Activated CD8-positive, alpha-beta memory T cell treated with anti-CD3 and anti-CD28 coated beads for 48 hours (primary cell): ENCODE data around the gene CYP39A1.
"Not testable (repeated sequence)": the region's sequence is repeated elsewhere in the genome, so short reads cannot be mapped to it uniquely, and the experiment has no call there.

Experiments used
- DNase-seq, 3 experiments: peaks; one replicate each; pipeline ENCODE4 v3.0.0-alpha.2; 2020; ENCODE audit warnings: low read depth in 2 of 3, low spot score in 2 of 3

Gene CYP39A1

DNA sequence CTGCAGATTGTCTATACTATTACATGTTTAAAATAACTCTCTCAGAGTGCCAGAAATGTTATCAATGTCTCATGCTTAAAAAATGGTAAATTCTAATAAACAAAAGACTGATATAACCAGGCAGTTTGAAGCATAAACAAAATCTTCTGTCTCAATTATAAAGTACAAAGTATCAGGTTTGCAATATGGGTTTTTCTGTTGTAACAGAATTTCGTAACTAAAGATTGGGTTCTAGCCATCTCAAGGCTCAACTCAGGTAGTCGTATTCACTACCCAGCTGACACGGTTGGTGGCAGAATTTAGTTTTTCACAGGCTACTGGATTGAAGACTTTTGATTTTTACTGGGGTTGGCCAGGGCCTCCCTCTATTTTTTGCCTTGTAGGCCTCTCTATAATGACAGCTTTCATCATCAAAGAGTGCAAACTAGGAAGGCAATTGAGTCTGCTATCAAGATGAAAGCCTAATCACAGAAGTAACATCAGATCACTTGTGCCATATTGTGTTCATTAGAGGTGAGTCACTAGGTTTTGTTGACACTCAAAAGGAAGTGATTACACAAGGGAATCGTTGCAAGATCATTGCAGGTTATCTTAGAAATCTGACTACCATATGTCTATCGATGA, 3.6 kb downstream of the CYP39A1 start:
- no peak for DNase-seq

DNA sequence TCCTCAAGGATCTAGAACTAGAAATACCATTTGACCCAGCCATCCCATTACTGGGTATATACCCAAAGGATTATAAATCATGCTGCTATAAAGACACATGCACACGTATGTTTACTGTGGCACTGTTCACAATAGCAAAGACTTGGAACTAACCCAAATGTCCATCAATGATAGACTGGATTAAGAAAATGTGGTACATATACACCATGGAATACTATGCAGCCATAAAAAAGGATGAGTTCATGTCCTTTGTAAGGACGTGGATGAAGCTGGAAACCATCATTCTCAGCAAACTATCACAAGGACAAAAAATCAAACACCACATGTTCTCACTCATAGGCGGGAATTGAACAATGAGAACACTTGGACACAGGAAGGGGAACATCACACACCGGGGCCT, 4.5 kb downstream of the CYP39A1 start:
- not testable (repeated sequence) for DNase-seq

DNA sequence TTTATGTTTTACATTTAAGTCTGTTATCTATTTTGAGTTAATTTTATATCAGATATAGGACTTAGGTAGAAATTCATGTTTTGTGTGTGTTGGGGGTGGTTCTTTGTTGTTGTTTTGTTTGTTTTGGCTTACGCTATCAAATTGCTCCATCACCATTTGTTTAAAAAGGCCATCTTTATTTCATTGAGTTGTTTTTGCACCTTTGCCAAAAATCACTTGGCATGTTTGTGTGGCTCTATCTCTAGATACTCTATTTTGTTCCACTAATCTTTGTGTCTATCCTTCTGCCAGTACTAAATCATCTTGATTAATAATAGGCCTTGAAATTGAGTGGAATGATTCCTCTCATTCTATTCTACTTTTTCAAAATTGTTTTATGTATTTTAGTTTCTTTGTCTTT, 7.4 kb downstream of the CYP39A1 start:
- DNase-seq: no peak

DNA sequence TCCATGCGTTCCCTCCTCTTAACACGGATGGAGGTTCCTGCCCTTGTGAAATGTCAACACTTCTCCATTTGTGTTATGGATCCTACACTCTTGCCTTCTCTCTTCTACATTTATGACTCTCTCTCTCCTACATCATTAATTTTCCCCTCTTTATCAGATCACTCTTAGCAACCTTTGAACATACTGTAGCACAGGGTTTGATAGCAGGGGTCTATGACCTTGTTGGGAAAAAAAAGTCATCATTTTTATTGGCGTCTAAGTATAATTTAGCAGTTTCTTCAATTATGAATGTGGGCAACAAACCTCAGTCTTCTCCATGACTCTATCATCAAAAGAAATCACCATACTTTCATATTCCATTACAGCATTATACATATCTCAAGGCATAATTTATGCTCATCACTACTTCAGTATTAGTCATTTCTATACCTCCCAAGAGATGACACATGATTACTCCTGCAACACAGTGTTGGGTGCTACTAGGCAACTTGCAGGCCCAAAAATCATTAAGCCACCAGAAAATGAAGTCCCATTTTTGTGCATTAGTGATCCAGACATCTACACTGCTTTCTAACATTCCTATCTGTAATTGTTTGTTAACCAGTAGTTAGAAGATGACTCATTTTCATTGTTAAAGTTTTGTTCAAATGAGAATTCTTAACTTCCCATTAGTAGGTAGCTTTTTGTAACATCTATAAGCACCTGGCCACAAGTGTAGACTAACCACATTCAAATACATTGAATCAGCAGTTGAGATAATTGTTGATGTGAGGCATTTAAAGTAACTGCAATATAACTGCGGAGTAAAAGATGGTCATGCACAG, 9.5 kb downstream of the CYP39A1 start:
- no peak for DNase-seq

DNA sequence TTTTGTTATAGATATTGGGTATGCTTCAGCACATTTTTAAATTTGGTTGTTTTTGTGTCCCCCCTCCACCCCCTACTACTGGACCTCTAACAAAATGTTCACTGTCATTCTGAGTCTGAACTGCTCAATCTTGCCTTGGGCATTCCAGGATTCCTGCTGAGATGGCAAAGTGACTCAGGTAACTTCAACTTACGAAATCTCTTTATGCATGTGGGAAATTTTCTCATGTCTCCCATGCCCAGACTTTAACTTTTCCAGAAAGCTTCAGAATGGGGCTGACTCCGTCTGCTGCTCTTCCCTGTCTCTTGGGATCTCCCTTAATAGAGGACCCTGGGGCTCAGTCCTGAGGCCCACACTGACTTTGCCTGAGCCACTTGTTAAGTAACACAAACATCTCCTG, 14.0 kb downstream of the CYP39A1 start:
- no peak for DNase-seq

DNA sequence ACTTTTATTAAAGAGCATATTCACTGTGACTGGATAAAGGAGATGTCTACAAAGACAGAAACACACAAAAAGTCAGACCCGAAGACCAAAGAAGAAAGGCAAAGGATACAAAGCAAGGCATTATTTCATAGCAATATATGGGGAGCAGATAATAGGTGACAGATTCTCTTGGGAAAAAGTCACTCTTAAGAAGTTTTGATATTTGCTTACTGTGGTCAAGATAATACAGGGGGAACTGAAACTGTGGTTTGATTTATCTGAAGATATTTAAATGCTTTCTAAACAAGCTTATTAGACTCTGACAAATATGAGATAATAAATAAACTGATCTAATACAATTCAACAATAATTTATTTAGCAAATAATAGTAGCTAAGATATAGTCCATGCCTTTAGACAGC, 14.7 kb downstream of the CYP39A1 start:
- DNase-seq: no peak

DNA sequence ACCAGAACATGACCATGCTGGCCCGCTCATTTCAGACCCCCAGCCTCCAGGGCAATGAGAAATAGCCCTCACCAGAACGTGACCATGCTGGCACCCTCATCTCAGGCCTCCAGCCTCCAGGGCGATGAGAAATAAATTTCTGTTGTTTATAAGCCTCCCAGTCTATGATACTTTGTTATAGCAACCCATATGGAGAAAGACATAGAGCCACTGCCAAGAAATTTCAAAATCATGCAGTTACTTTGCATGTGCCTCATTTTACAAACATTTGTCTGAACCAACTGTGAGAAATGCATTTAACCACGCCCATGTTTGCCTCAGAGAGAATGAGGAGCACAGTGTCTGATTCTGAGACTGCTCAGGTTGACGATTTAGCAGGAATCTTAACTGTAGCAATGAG, 15.5 kb downstream of the CYP39A1 start:
- DNase-seq: no peak

DNA sequence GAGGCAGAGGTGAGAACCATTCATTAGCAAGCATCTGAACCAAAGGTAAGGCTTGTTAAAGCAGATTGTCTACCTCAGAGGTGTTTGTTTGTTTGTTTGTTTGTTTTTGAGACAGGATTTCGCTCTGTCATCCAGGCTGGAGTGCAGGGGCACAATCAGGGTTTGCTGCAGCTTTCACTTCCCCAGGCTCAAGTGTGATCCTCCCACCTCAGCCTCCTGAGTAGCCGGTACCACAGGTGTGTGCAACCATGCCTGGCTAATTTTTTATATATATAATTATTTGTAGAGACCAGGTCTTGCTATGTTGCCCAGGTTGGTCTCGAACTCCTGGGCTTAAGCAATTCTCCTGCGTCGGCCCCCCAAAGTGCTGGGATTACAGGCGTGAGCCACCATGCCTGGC, 17.2 kb downstream of the CYP39A1 start:
- DNase-seq: no peak

DNA sequence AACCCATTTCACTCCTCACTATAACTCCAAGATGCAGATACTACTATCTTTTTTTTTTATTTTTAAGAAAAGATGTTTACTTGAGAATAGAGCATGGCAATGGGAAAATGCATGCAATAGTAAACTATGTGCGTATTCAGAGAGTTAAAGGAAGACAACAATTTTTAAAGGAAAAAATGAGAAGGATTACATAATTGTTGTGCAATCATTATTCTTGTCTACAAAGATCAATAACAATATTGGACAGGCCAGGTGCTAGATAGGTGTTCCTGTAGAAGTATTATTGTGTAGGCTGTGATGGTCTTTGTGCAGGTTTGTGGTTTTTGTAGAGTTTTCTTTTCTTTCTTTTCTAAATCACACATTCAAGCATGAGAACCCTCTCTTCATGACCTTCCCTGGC, 20.6 kb downstream of the CYP39A1 start:
- no peak for DNase-seq

DNA sequence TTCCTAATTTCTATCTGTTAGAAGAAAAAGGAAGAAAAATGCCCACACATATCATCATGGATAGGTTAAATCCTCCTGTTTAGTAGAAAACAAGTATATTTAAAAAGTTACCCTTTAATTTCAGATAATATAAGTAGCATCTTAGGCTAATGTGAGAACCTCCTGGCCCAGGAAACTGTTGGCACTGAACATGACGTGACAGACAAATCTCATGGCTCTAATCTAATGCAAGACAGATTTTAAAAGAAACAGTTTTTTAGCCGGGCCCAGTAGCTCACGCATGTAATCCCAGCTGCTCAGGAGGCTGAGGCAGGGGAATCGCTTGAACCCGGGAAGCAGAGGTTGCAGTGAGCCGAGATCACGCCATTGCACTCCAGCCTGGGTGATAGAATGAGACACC, 22.9 kb downstream of the CYP39A1 start:
- no peak for DNase-seq

DNA sequence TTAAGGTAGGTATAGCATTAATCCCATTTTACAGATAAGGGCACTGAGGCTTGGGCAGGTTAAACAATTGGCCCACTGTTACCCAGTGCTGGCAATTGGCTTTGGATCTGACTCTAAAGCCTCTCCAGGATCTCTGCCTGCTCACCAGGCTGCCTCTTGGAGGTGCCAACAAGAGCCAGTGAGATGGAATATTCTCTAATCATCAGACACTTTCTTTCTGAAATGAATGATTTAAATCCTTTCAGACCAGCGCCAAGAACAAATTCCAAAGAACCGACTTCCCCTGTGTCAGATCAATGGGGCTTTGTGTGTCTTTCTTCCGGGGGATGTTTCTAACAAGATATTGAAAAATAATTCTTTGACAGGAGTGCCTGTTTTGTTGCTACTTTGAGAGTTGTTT, 23.6 kb downstream of the CYP39A1 start:
- no peak for DNase-seq

DNA sequence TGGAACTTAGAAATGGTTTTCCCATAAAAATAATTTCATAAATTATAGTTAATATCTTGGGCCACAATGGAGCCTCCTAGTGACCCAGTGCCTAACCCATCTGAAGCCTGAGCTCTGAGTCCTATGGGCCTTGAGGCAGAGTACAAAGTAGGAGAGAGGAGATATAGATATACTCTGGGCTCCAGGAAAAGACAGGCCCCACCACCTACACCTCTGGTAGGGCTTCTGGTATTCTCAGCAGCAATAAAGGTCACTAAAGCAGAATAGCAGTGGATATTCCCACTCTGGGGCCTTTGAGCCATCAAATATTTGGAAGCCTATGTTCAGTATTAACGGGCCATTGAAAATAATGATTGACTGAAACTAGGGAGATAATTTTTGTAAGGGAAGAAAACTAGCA, 24.1 kb downstream of the CYP39A1 start:
- no peak for DNase-seq

DNA sequence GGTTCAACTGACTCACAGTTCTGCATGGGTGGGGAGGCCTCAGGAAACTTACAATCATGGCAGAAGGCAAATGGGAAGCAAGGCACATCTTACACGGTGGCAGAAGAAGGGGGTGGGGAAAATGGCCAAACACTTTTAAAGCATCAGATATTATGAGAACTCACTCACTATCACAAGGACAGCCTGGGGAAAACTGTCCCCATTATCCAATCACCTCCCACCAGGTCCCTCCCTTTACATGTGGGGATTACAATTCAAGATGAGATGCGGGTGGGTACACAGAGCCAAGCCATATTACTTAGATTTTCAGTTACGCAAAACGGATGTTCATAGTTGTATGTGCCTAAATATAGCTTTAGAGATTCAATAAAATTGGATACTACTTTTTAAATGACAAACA, 25.6 kb downstream of the CYP39A1 start:
- no peak for DNase-seq

DNA sequence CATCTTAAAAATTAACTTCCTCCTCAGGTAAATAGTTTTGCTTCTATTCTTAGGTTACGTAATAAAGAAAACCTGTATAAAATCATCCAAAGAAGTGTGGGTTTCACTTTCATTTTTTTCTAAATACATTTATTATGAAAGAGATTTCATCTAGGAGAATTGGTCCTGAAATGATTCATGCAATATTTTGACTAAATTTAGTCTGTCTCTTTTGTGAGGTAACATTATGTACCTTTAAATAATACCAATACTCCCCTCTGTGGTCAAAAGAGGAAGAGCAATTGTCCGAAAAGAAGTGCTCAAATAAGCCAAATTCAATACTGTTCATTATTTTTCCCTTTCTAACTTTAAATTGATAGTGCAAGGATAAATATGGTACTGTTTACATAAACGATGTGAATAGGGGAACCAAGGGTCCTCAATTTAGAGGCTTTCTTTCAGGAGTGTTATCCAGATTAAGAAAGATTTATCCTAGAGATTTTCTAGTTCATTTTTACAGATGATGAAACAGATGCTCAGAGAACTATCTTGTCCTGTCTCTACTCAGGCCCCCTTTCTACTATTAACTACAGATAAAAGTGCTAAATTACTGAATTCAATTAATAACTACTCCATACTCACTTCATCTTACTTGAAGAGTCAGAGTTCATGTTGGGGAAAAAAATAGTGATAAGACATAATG, 26.2 kb downstream of the CYP39A1 start:
- DNase-seq: no peak

DNA sequence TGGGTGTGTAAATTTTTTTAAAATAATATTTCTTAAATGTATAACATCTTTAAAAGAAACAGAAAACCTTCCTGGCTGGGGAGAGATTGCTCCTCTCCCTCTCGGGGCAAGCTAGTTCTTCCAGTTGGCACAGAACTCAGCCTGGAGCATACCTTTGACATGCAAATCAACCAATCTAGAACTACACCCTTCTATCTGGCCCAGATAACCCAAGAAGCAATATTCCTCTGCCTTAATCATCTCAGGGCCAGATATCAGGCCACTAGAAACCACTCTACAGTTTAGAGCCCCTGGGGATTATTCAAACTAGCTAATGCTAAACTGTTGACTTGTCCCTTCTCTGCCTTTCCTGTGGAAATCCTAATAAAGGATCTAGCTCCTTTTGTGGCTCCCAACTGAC, 33.9 kb downstream of the CYP39A1 start:
- no peak for DNase-seq

DNA sequence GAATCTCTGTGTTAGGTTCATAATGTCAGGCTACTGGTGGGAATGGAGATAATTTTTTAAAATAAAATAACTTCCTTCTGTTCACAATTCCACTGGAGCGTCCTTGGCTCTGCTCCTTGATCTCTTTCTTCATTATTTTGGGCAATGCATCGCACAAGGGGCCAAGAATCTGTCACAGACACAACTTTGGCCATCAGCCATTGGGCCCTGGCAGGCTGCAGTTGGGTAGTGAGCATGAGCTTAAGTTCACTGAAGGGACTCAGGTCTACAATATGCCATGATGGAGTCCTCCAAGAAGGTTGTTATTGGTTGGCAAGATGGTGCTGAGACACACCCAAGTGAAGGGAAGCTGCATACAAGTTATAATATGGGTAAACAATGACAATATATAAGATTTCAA, 40.0 kb downstream of the CYP39A1 start:
- DNase-seq: no peak

DNA sequence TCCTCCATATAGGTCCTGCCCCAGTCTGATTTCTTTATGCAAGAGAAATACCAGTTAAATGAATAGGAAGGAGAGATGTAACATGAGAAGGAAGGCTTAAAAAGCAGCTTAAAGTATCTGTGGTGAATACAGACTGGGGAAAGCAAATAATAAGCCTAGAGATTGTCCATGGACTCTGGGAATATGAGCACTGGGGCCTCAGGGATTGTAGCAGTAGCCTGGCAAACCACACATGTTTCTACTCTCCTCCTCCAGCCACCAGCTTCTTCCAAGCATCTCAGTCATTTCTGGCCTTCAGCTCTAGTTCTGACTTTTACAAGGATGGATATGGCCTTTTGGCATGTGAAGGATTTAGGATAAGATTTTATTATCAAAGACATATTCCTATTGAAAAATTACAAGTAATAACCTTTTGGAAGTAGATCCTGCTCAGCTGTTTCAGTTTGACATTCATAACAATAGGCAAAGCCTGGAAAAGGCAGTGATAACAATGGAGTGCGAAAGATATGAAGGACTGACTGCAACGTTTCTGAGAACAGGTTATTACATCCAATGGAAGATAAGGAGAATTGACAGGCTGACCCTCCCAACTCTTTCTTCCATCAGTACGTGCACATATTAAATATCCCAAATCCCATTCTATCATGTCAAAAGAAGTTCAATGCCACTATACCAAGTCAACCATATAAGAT, 41.6 kb downstream of the CYP39A1 start:
- no peak for DNase-seq

DNA sequence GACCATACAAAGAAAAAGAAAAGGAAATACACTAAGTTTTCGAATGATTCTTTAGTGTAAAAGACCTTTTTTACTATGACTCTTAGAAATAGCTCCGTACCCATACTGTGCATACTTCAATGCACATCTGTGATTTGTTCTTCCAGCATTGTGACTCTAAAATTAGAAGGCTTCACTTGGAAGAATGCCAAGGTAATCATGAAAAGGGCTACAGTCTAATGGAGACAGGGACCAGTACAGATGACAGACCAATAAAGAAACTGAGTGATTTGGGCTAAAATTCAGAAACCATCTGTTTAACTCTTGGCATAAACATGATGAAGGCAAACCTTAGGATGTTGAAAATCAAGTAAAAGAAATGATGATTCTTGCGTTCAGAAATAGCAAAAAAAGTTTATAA, 46.3 kb downstream of the CYP39A1 start:
- DNase-seq: no peak

DNA sequence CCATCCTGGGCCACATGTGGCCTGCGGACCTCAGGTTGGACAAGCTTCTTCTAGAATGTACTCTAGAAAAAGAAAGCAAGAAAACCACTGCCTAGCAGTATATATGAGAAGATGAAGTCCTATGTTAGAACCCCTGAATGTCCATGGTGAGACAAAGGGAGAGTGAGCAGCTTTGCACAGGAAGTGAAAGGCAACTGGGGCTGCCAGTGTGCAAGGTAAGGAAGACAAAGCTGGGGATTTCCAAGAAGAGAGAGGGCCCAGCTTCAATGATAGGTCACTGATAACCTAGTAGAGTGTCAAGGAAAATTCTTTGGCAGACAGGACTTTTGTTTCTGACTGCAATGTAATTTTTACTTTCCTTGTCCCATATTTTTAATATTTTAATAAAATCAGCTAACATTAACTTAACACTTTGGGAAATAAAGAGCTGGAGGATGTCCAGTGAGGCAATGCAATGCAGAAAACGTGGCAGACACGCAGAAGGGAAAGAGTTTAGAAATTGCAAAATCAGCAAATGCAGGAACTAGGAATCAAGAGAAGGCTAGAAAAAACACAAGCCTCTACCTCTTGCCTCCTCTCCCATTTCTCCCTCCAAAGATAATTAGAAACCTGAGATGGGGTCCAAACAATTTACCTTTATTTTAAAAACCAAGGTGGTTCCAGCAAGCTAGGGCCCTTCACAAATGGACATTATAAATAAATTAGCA, 47.4 kb downstream of the CYP39A1 start:
- no peak for DNase-seq

DNA sequence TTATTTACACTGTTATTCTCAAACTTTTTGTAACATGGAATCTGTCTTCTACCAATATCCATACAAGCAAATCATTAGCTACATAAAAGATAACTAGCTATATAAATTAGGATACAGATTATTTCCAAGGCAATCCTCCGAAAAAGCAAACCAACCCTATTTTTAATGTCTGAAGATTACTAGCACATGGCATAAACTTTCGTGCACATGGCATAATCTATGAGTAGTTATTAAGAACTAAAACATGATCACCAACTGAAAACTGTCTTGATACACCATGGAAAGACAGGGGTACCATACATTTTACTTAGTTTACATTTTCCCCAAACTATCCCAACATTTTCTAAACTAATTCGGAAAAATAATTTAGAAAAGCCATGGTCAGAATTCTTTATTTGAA, 54.4 kb downstream of the CYP39A1 start:
- DNase-seq: no peak

DNA sequence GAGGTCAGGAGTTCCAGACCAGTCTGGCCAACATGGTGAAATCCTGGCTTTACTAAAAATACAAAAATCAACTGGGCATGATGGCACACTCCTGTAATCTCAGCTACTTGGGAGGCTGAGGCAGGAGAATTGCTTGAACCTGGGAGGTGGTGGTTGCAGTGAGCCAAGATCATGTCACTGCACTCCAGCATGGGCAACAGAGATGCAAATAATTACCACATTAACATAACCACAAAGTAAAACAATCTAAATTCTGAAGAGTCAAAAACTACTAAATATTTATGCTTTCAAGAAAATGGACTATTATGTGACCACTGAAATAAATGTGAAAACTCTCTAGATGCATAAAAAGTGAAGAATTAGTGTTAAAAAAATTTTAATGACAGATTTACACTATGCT, 59.9 kb downstream of the CYP39A1 start:
- DNase-seq: no peak
